A673 (cell line): ENCODE data around the gene ROBO2. TPM values are rescaled to one million over a fixed set of nuclear protein-coding genes. Genes with fewer than 3 reads are reported as not detected.
A peak's percentile ranks its signal among the peaks of the same experiment; 100 is the strongest.

ENCODE experiments used
- BruUV-seq: library from RNA; stranded (reverse); fragments of 400-500 nt; replicated peaks from 2 replicates; lab custom pipeline; 2021; lab: Mats Ljungman, UMichigan
- CTCF ChIA-PET: fragments of 300-600 bp; sonication (Branson Sonifier 250); formaldehyde crosslinking; loops from one replicate; lab custom pipeline; 2022; ENCODE audit warnings: antibody characterized with exemption; lab: Charles Lee
- POLR2A ChIA-PET: fragments of 300-600 bp; sonication (Branson Sonifier 250); formaldehyde crosslinking; loops from one replicate; lab custom pipeline; 2022; ENCODE audit warnings: antibody characterized with exemption; ENCODE audit not compliant: low non-redundant PET; lab: Charles Lee
- DNase-seq: peaks from one replicate; pipeline ENCODE4 v3.0.0-alpha.2; 2015; ENCODE audit warnings: low spot score
- H3K27ac ChIP-seq: fragments of 200-600 bp; sonication (generic); 2 replicates; pipeline ENCODE4 v1.5.1; 2016; ENCODE audit warnings: mixed run types, low read depth, mild to moderate bottlenecking, mixed read lengths, antibody characterized with exemption, low read length; ENCODE audit not compliant: poor library complexity, severe bottlenecking
- H3K27me3 ChIP-seq: fragments of 200-600 bp; sonication (generic); replicated peaks from 2 replicates; pipeline ENCODE4 v1.6.1; 2017; ENCODE audit warnings: mixed run types, low read depth, mild to moderate bottlenecking, mixed read lengths, antibody characterized with exemption, low read length; ENCODE audit not compliant: insufficient read depth, poor library complexity
- H3K36me3 ChIP-seq: fragments of 200-600 bp; sonication (generic); 2 replicates; pipeline ENCODE4 v1.6.1; 2016; ENCODE audit warnings: mixed run types, mild to moderate bottlenecking, mixed read lengths, antibody characterized with exemption, low read length; ENCODE audit not compliant: insufficient read depth, poor library complexity, severe bottlenecking
- H3K4me1 ChIP-seq: fragments of 200-600 bp; sonication (generic); 2 replicates; pipeline ENCODE4 v1.6.1; 2017; ENCODE audit warnings: mixed run types, mild to moderate bottlenecking, mixed read lengths, antibody characterized with exemption, low read length; ENCODE audit not compliant: insufficient read depth, poor library complexity, severe bottlenecking
- H3K4me3 ChIP-seq: fragments of 200-600 bp; sonication (generic); 2 replicates; pipeline ENCODE4 v1.5.1; 2016; ENCODE audit warnings: low read depth, mixed run types, mild to moderate bottlenecking, mixed read lengths, low read length; ENCODE audit not compliant: poor library complexity, severe bottlenecking
- H3K9me3 ChIP-seq: fragments of 200-600 bp; sonication (generic); 2 replicates; pipeline ENCODE4 v1.6.1; 2016; ENCODE audit warnings: mixed run types, low read depth, mild to moderate bottlenecking, mixed read lengths, antibody characterized with exemption, low read length; ENCODE audit not compliant: poor library complexity, severe bottlenecking
- CTCF ChIP-seq: fragments of 300-800, 200-600 bp; sonication (generic); conservative IDR thresholded peaks from 2 replicates; pipeline ENCODE4 v1.5.1; 2017; ENCODE audit warnings: low read depth, mild to moderate bottlenecking, antibody characterized with exemption, low read length, moderate library complexity, mixed read lengths
- EZH2 ChIP-seq: fragments of 200-600 bp; sonication (generic); IDR thresholded peaks from 2 replicates; pipeline ENCODE4 v1.6.1; 2017; ENCODE audit warnings: borderline replicate concordance, low read depth, mild to moderate bottlenecking, mixed read lengths, antibody characterized with exemption, low read length; ENCODE audit not compliant: poor library complexity, severe bottlenecking
- intact Hi-C: fragments of 100-400 bp; cut with micrococcal nuclease; formaldehyde crosslinking; loops from one replicate; pipeline ENCODE4 v1.10.0; 2022; ENCODE audit not compliant: unreplicated experiment
- total RNA-seq: library from RNA; stranded (reverse); gene quantifications from 2 replicates; pipeline ENCODE4 v1.2.3, GENCODE V29; 2021

The ROBO2 gene
- total RNA-seq, 1 experiment from 2014 or later: 17.5 TPM

GRCh38 chr3:77524946-77525682 is 485.2 kb downstream of the ROBO2 start:
- H3K4me1 ChIP-seq: peaks cover 21% of the 10 kb centered on the region
- CTCF ChIA-PET: no interaction called here
- no peak for TF ChIP-seq CTCF
- no peak for TF ChIP-seq EZH2
- no peaks in the 10 kb centered on the region for H3K36me3 ChIP-seq
- no peak for DNase-seq
- no peak overlapping the region for H3K4me3 ChIP-seq
- H3K27me3 ChIP-seq: no peaks in the 10 kb centered on the region
- H3K9me3 ChIP-seq: no peaks in the 10 kb centered on the region
- BruUV-seq: no TSS peak
- H3K27ac ChIP-seq: no peak overlapping the region
- intact Hi-C loops: no loop called here
- POLR2A ChIA-PET: no interaction called here

- Histone ChIP-seq H3K27ac (peak overlapping the region; percentile 40), H3K36me3 (no peaks in the 10 kb centered on the region), H3K9me3 (no peaks in the 10 kb centered on the region), H3K4me3 (no peak overlapping the region), H3K27me3 (no peaks in the 10 kb centered on the region), H3K4me1 (peaks cover 21% of the 10 kb centered on the region)
- TF ChIP-seq EZH2 (no peak), CTCF (no peak)
- no TSS peak for BruUV-seq
- DNase-seq: peak; percentile 24
- intact Hi-C loops: no loop called here
- POLR2A ChIA-PET: interaction anchor here (0.7 kb wide), 1 partner anchor 58 kb away, joined by 4 read pairs; no protein-coding TSS in a partner anchor
- CTCF ChIA-PET: no interaction called here
Observed at GRCh38 chr3:77526573-77527113, 486.7 kb downstream of the ROBO2 start.

GRCh38 chr3:77529522-77529921 is 489.6 kb downstream of the ROBO2 start:
- CTCF ChIA-PET: no interaction called here
- BruUV-seq: no TSS peak

More at GRCh38 chr3:77529522-77529921, 489.6 kb downstream of the ROBO2 start:
- H3K4me3 ChIP-seq: no peak overlapping the region
- intact Hi-C loops: no loop called here
- no peaks in the 10 kb centered on the region for H3K27me3 ChIP-seq
- H3K9me3 ChIP-seq: no peaks in the 10 kb centered on the region
- DNase-seq: no peak
- H3K27ac ChIP-seq: no peak overlapping the region
- TF ChIP-seq EZH2: no peak
- TF ChIP-seq CTCF: no peak
- POLR2A ChIA-PET: no interaction called here
- H3K36me3 ChIP-seq: no peaks in the 10 kb centered on the region
- peaks cover 15% of the 10 kb centered on the region for H3K4me1 ChIP-seq
